Retinal pigment epithelial cell (primary cell): ENCODE results near the gene TBRG1.

Source experiments
- DNase-seq: peaks from one replicate; pipeline ENCODE4 v3.0.0-alpha.2; 2010; ENCODE audit warnings: low read depth
- H3K4me3 ChIP-seq: 2 replicates; pipeline ENCODE4 v1.5.1; 2011; ENCODE audit warnings: mild to moderate bottlenecking, low read length, control low read depth, moderate library complexity
- TF ChIP-seq, protein P1 (sequence below): conservative IDR thresholded peaks from 2 replicates; pipeline ENCODE4 v1.5.1; 2011; ENCODE audit warnings: low read depth, low read length, control low read depth, inconsistent platforms

TBRG1 gene

DNA sequence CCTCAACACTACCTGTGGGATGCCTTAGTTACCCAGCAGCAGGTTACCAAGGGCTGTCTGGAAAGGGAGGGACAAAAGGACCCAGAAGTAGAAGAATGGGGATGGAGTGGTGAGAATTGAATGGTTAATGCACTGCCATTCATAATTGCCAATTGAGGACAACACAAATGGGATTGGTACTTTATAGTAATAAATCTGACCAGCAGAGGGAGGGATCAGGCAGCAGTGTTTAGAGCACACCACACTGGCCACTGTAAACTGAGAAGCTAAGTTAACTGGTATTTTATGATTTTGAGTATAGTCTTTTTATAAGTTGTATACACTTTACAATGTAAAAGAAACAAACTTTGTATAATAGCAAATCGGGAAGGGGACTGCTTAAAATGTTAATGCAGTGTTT is 10.7 kb downstream of the TBRG1 start:
- no peak for DNase-seq
- no peak overlapping the region for H3K4me3 ChIP-seq
- TF ChIP-seq, protein P1, sequence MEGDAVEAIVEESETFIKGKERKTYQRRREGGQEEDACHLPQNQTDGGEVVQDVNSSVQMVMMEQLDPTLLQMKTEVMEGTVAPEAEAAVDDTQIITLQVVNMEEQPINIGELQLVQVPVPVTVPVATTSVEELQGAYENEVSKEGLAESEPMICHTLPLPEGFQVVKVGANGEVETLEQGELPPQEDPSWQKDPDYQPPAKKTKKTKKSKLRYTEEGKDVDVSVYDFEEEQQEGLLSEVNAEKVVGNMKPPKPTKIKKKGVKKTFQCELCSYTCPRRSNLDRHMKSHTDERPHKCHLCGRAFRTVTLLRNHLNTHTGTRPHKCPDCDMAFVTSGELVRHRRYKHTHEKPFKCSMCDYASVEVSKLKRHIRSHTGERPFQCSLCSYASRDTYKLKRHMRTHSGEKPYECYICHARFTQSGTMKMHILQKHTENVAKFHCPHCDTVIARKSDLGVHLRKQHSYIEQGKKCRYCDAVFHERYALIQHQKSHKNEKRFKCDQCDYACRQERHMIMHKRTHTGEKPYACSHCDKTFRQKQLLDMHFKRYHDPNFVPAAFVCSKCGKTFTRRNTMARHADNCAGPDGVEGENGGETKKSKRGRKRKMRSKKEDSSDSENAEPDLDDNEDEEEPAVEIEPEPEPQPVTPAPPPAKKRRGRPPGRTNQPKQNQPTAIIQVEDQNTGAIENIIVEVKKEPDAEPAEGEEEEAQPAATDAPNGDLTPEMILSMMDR = peak; percentile 46

DNA sequence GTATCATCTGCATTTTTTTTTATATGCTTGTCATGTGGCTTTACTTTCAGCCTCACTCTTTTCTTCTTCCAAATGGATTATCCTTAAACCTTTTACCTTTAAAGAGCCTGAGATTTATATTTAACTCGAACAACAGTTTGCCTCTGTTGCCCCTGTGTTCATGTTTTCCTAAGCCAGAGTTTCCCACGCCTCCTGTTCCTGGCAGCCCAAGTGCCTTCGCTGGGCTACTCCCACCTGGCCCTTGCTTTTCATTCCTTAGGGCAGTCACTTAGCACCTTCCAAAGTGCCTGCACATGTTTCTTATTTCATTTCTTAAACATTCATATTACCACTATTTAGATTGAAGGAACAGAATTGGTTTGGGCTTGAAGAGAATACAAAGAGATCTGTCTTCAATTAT is 13.3 kb downstream of the TBRG1 start:
- H3K4me3 ChIP-seq = no peak overlapping the region
- TF ChIP-seq, protein P1 = no peak
- DNase-seq = no peak

DNA sequence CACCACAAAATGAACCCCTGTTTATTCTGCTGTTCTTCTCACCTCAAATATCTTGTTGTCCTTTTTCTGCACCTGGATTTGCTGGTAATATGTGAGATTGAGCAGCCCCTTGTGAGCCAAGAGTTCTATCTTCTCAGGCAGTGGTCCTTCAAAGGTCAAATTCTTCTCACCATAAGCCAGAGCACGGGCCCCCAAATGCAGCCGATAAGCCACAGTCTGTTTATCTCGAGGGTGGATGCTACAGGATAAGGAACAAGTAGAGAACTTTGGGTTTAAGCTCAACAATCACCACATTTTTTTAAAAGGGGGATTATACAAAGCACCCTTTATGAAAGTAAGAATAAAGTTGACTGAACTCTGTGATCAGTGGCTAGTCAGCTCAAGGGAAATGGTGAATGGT is 15.8 kb downstream of the TBRG1 start:
- no peak overlapping the region for H3K4me3 ChIP-seq
- no peak for DNase-seq
- TF ChIP-seq, protein P1 = no peak

DNA sequence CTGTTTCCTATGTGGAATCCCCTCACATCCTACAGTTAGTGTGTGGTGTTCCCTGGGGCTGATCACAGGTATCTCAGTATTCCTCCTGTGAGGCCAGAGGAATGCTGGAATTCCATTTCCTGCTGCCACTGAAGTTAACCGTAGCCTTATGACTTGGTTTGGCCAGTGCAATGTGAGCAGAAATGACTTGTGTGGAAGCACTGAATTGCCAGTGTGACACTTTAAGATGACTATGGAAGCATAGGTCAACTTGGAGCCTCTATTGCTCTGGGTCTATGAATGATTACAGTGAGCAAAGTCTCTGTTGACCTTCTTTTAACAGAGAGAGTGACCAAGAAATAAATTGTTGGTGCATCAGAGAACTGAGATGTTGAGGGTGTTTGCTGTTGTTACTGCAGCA is 16.5 kb downstream of the TBRG1 start:
- H3K4me3 ChIP-seq = no peak overlapping the region
- TF ChIP-seq, protein P1 = no peak
- no peak for DNase-seq

DNA sequence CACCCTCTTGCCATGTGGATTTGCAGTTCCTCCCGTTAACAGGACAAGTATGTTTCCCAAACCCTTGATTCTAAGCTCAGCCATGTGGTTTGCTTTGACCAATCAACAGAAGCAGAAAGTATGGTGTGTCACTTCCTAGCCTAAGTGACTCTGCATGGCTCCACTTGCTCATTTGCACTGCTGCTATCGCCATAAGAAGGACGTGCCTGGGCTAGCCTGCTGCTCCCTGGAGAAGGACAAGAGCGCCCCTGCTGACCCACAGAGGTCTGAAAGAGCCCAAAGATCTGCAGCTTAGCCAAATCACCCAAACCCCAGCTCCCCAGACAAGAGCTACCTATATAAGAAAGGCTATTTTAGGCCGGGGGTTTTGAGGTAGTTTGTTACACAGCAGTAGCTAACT is 18.0 kb downstream of the TBRG1 start:
- TF ChIP-seq, protein P1 = no peak
- no peak overlapping the region for H3K4me3 ChIP-seq
- DNase-seq = no peak

DNA sequence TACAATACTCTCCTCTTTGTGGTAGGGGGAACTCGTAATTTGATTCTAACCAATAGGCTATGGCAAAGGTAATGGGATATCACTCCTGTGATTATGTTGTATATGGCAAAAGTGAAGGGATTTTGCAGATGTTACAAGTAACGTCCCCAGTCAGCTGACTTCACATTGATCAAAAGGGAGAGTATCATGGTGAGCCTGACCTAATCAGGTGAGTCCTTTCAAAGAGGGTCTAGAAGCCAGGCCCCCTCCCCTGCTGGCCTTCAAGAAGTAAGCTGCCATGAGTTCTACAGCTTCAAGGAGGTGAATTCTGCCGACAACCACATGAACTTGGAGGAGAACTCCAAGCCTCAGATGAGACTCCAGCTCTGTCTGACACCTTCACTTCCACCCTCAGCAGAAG is 20.0 kb downstream of the TBRG1 start:
- DNase-seq = no peak
- H3K4me3 ChIP-seq = no peak overlapping the region
- TF ChIP-seq, protein P1 = no peak

DNA sequence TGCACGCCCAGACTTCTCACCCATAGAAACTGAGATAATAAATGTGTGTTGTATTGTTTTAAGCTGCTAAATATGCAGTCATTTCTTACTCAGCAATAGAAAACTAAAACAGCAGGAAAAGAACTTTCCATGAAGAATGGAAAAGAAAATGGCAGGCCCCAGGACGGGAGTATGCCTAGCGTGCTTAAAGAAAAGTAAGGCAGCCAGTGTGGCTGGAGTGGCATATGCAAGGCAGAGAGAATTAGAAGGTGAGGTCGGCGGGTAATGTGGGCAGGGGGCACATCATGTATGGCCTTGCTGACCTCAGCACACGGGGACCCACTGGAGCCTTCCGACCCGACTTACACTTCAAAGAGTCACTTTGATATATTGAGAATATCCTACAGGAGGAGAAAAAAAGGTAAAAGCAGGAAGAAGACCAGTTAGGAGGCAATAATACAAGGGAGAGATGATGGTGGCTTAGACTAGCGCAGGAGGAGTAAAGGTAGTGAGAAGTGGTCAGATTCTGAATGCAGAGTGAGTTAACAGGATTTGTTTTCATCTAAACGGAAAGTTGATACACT is 20.5 kb downstream of the TBRG1 start:
- H3K4me3 ChIP-seq = no peak overlapping the region
- DNase-seq = no peak
- TF ChIP-seq, protein P1 = no peak
